ENCODE measurements around the gene TM9SF4. TPM values are rescaled to one million over a fixed set of nuclear protein-coding genes. Genes with fewer than 3 reads are reported as not detected.

Gene TM9SF4
- total RNA-seq, 4 donors from 2014 or later: 35.5 to 44.8 (median 42.6) TPM

DNA sequence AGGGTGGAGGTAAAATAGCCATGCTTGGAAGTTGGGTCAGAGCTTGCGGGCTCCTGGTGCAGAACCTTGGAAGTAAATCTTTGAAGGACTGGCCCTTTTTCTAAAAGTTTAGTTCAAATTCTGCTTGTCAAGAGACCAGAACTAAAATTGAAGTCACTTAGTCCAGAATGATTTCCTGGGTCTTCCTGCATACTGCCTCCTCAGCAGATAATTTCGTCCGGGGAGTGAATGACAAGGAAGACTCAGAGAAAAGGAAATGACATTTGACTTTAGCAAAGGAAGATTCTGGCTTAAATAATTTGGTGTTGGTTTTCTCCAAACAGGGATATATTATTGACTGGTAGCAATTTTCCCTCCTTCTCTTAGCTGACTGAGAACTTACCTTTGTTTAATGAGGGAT is 1.2 kb downstream of the TM9SF4 start:
- intact Hi-C loops (cut with DNase I; ENCODE audit: low total_unique reads): no loop called here

DNA sequence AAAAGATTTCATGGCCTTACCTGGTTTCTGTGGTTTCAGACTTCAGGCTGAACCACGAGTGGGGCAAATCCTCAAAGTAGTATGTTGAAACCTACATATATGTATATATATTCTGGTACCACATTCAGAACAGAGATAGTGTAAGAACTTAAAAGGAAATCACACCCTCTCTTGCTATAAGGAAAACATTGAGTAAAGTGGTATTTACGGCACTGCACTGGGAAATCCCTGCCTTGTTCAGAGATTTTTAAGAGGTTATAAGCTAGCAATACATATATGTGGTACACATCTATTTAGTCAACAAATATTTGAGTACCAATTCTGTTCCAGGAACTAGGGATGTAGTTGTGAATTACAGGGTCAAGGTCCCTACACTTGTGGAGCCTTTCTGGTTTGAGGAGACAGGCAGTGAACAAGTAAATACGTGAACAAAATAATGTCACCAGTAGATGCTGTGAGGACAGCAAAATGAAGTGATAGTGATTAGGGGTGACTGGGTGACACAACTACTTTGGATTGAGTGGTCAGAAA is 1.7 kb downstream of the TM9SF4 start:
- WGBS, 2 donors (ENCODE audit: low coverage in 1 of 2): 42 to 47% methylated on average over 2 to 3 of the region's 3 CpGs
- H3K4me1 ChIP-seq: peaks cover 5 to 50% (median 36%) of the 10 kb centered on the region in 4 donors
- H3K4me3 ChIP-seq: no peak overlapping the region
- H3K27ac ChIP-seq: peak overlapping the region; percentile 23 to 99 (median 93)
- DNase-seq: no peak
- no peaks in the 10 kb centered on the region for H3K27me3 ChIP-seq
- H3K9me3 ChIP-seq: no peaks in the 10 kb centered on the region
- intact Hi-C loops (cut with DNase I; ENCODE audit: low total_unique reads) (no loop called here), in situ Hi-C loops (cut with MboI; ENCODE audit: low pct_ligation_motif_present in 1 of 4, low pct_unique_long_range_greater_than_20kb in 1 of 4, low sequenced_read_pairs in 3 of 4) (no loop called here)
- TF ChIP-seq, protein P1, sequence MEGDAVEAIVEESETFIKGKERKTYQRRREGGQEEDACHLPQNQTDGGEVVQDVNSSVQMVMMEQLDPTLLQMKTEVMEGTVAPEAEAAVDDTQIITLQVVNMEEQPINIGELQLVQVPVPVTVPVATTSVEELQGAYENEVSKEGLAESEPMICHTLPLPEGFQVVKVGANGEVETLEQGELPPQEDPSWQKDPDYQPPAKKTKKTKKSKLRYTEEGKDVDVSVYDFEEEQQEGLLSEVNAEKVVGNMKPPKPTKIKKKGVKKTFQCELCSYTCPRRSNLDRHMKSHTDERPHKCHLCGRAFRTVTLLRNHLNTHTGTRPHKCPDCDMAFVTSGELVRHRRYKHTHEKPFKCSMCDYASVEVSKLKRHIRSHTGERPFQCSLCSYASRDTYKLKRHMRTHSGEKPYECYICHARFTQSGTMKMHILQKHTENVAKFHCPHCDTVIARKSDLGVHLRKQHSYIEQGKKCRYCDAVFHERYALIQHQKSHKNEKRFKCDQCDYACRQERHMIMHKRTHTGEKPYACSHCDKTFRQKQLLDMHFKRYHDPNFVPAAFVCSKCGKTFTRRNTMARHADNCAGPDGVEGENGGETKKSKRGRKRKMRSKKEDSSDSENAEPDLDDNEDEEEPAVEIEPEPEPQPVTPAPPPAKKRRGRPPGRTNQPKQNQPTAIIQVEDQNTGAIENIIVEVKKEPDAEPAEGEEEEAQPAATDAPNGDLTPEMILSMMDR (IDR thresholded peaks at IDR 0.05): no peak
- no peak for TF ChIP-seq EP300 (IDR thresholded peaks at IDR 0.05; ENCODE audit: low read depth)
- no peaks in the 10 kb centered on the region for H3K36me3 ChIP-seq

More for the DNA sequence above, 1.2 kb downstream of the TM9SF4 start:
- TF ChIP-seq, protein P1 (IDR thresholded peaks at IDR 0.05): no peak
- no peak for TF ChIP-seq POLR2A (IDR thresholded peaks at IDR 0.05)
- TF ChIP-seq EP300 (IDR thresholded peaks at IDR 0.05; ENCODE audit: low read depth): no peak
- no peak for TF ChIP-seq POLR2AphosphoS5 (IDR thresholded peaks at IDR 0.05)
- in situ Hi-C loops (cut with MboI; ENCODE audit: low pct_ligation_motif_present in 1 of 4, low pct_unique_long_range_greater_than_20kb in 1 of 4, low sequenced_read_pairs in 3 of 4): no loop called here
- H3K4me1 ChIP-seq: peaks cover 5 to 46% (median 36%) of the 10 kb centered on the region in 4 donors
- peak overlapping the region in 3 of 4 donors; percentile 77 to 99 (median 85) for H3K4me3 ChIP-seq
- H3K9me3 ChIP-seq: no peaks in the 10 kb centered on the region
- H3K27ac ChIP-seq: peak overlapping the region; percentile 23 to 99 (median 93)
- H3K27me3 ChIP-seq: peaks cover 1% of the 10 kb centered on the region
- no peaks in the 10 kb centered on the region for H3K36me3 ChIP-seq
- no peak for DNase-seq
- WGBS, 2 donors (ENCODE audit: low coverage in 1 of 2): 52 to 66% methylated on average over 2 to 3 of the region's 3 CpGs

DNA sequence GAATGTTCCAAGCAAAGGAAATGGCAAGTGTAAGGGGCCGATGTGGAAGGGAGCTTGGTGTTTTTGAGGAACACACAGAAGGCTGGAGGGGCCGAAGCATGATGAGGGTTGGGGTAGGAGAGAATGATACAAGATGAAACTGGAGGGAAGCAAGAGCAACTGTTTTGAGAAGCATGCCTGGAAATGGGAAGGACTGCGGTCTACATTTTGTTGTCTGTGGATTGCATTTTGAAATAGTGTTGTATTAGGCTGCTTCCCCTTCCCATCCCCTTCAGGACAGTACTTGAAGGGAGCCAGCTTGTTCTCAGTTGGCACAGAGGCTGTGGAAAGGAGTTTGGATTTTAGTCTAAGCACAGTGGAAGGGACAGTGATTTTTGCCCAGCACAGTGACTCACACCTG is 2.2 kb downstream of the TM9SF4 start:
- in situ Hi-C loops (cut with MboI; ENCODE audit: low pct_ligation_motif_present in 1 of 4, low pct_unique_long_range_greater_than_20kb in 1 of 4, low sequenced_read_pairs in 3 of 4) (no loop called here), intact Hi-C loops (cut with DNase I; ENCODE audit: low total_unique reads) (no loop called here)
- TF ChIP-seq, protein P1 (IDR thresholded peaks at IDR 0.05): no peak
- TF ChIP-seq EP300 (IDR thresholded peaks at IDR 0.05; ENCODE audit: low read depth): no peak
- Histone ChIP-seq H3K4me1 (peaks cover 5 to 54% (median 36%) of the 10 kb centered on the region in 4 donors), H3K27me3 (no peaks in the 10 kb centered on the region), H3K27ac (peak overlapping the region; percentile 23 to 99 (median 93)), H3K36me3 (no peaks in the 10 kb centered on the region), H3K4me3 (no peak overlapping the region), H3K9me3 (no peaks in the 10 kb centered on the region)
- WGBS, 2 donors (ENCODE audit: low coverage in 1 of 2): 83 to 88% methylated on average over 3 of the region's 3 CpGs
- DNase-seq: no peak

GRCh38 chr20:32112841-32113240 is 3.3 kb downstream of the TM9SF4 start:
- 57 to 58% methylated on average over 2 to 5 of the region's 5 CpGs for WGBS, 2 donors (ENCODE audit: low coverage in 1 of 2)
- Histone ChIP-seq H3K27me3 (no peaks in the 10 kb centered on the region), H3K9me3 (no peaks in the 10 kb centered on the region), H3K4me1 (peaks cover 5 to 65% (median 37%) of the 10 kb centered on the region in 4 donors), H3K4me3 (no peak overlapping the region), H3K36me3 (no peaks in the 10 kb centered on the region), H3K27ac (peak overlapping the region; percentile 23 to 99 (median 93))
- no peak for TF ChIP-seq POLR2AphosphoS5 (IDR thresholded peaks at IDR 0.05)
- TF ChIP-seq POLR2A (IDR thresholded peaks at IDR 0.05): no peak
- no peak for TF ChIP-seq EP300 (IDR thresholded peaks at IDR 0.05; ENCODE audit: low read depth)
- TF ChIP-seq, protein P1 (IDR thresholded peaks at IDR 0.05): no peak
- intact Hi-C loops (cut with DNase I; ENCODE audit: low total_unique reads): no loop called here
- DNase-seq: peak; percentile 71
- in situ Hi-C loops (cut with MboI; ENCODE audit: low pct_ligation_motif_present in 1 of 4, low pct_unique_long_range_greater_than_20kb in 1 of 4, low sequenced_read_pairs in 3 of 4): no loop called here

Measured in transverse colon (tissue), 4 donors.